Uterus (tissue), 2 donors: ENCODE measurements around the gene NFATC1.

ENCODE experiments used
- CTCF ChIP-seq, 4 experiments: fragments of 200-600 bp in 2 of 4; fragments of 450-650 bp in 2 of 4; sonication (generic) in 2 of 4; IDR thresholded peaks; one replicate each; pipeline ENCODE4 v1.5.1; 2016 to 2019; ENCODE audit warnings: antibody characterized with exemption in 4 of 4, mild to moderate bottlenecking in 2 of 4, moderate library complexity in 1 of 4
- POLR2A ChIP-seq, 2 donors: fragments of 450-650 bp; IDR thresholded peaks; one replicate each; pipeline ENCODE4 v1.6.1; 2016; ENCODE audit warnings: antibody characterized with exemption in 2 of 2, mild to moderate bottlenecking in 1 of 2, moderate library complexity in 1 of 2

- TF ChIP-seq CTCF (IDR thresholded peaks at IDR 0.05), result no peak
- TF ChIP-seq POLR2A (IDR thresholded peaks at IDR 0.05), result no peak
Measured at GRCh38 chr18:79449551-79450288, 54.0 kb downstream of the NFATC1 start.
